Measurements from ENCODE around the gene INSIG1.

INSIG1 gene

DNA sequence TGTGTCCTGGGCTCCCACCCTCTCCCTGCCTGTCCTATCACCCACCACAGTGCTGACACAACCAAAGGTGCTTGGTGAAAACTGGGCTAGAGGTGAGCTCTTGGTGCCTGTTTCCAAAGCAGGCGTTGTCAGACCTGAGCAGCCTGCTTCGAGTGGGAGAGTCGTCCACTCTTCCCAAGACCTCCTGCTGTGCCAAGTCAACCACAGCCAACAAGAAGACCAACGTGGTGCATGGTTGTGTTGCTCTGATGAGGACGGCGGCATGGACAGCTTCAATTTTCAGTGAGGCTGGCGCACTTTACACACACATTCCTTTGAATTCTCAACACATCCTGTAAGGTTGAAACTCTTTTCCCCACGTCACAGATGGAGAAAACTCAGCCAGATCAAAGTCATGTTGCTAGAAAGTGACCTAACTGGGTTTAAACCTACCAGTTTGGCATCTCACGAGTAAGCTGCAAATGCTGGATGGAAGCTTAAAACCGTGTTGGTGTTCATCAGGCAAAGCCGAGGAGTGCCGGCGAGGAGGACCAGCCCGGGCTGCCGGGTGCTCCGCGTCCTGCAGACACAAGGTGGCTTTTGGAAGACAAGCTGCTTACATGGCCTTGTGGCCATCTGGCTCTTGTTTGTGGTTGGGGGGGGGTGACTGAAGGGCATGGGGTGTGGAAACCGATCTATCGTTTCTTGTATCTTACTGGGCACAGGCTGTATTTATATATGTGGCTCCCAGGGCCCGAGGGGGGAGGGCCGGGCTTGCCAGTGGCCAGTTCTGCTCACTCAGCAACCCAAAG is 39.3 kb downstream of the INSIG1 start:
- Histone ChIP-seq H4K91ac (ENCODE audit: low read depth, low read length, poor library complexity) (no peak overlapping the region), H2BK15ac (ENCODE audit: low read length) (no peak overlapping the region), H3K4me2 (ENCODE audit: insufficient read depth, low read length, poor library complexity, severe bottlenecking) (no peak overlapping the region), H3K4me1 (ENCODE audit: control insufficient read depth in 2 of 2, insufficient read depth in 1 of 2, low read depth in 1 of 2, low read length in 2 of 2) (peaks cover 0 to 4% of the 10 kb centered on the region in 2 donors), H3K27ac (replicated peaks; ENCODE audit: low read length) (no peak overlapping the region), H3K36me3 (replicated peaks in 1 of 2; ENCODE audit: control insufficient read depth in 2 of 2, insufficient read depth in 2 of 2, low read length in 2 of 2) (no peaks in the 10 kb centered on the region), H2BK5ac (ENCODE audit: low read length) (no peak overlapping the region), H2BK12ac (ENCODE audit: low read length) (no peak overlapping the region), H3K4me3 (ENCODE audit: low read length in 2 of 2) (no peak overlapping the region), H3K18ac (ENCODE audit: low read length) (no peak overlapping the region), H2AFZ (ENCODE audit: low read length) (no peak overlapping the region), H4K8ac (ENCODE audit: low read depth, low read length) (no peak overlapping the region), H3K27me3 (ENCODE audit: control insufficient read depth in 3 of 3, insufficient read depth in 3 of 3, low read depth in 1 of 3, low read length in 3 of 3) (peaks cover 0 to 35% (median 0%) of the 10 kb centered on the region in 3 experiments), H2AK5ac (ENCODE audit: low read depth, low read length) (peak overlapping the region; percentile 29), H3K23ac (ENCODE audit: low read depth, low read length, poor library complexity) (no peak overlapping the region), H2BK120ac (ENCODE audit: low read depth, low read length) (no peak overlapping the region), H3K14ac (ENCODE audit: low read length) (no peak overlapping the region), H3K9ac (ENCODE audit: low read depth, low read length, poor library complexity) (no peak overlapping the region), H3K79me1 (ENCODE audit: low read depth, low read length) (no peaks in the 10 kb centered on the region), H3K4ac (ENCODE audit: low read length) (no peak overlapping the region), H3K9me3 (replicated peaks in 1 of 2; ENCODE audit: control insufficient read depth in 2 of 2, insufficient read depth in 1 of 2, low read depth in 1 of 2, low read length in 2 of 2) (peaks cover 0 to 2% of the 10 kb centered on the region in 2 donors)
- no CpG with 5 or more reads among the region's 21 CpGs for WGBS, 2 donors (ENCODE audit: extremely low coverage in 2 of 2, insufficient read length in 2 of 2, insufficient replicate concordance in 1 of 2)
- no peak for DNase-seq (ENCODE audit: low spot score)

GRCh38 chr7:155337946-155338631 is 40.4 kb downstream of the INSIG1 start:
- H3K4me2 ChIP-seq (ENCODE audit: insufficient read depth, low read length, poor library complexity, severe bottlenecking), result no peak overlapping the region
- H4K8ac ChIP-seq (ENCODE audit: low read depth, low read length), result peak overlapping the region; percentile 29
- H3K27ac ChIP-seq (replicated peaks; ENCODE audit: low read length), result no peak overlapping the region
- no peak for DNase-seq (ENCODE audit: low spot score)
- H3K4me3 ChIP-seq (ENCODE audit: low read length in 2 of 2), result no peak overlapping the region
- H3K4ac ChIP-seq (ENCODE audit: low read length), result no peak overlapping the region
- peak overlapping the region; percentile 95 for H3K14ac ChIP-seq (ENCODE audit: low read length)
- peak overlapping the region; percentile 46 for H3K9ac ChIP-seq (ENCODE audit: low read depth, low read length, poor library complexity)
- H3K18ac ChIP-seq (ENCODE audit: low read length), result peak overlapping the region; percentile 58
- no peak overlapping the region for H3K23ac ChIP-seq (ENCODE audit: low read depth, low read length, poor library complexity)
- no peaks in the 10 kb centered on the region for H3K36me3 ChIP-seq (replicated peaks in 1 of 2; ENCODE audit: control insufficient read depth in 2 of 2, insufficient read depth in 2 of 2, low read length in 2 of 2)
- H3K9me3 ChIP-seq (replicated peaks in 1 of 2; ENCODE audit: control insufficient read depth in 2 of 2, insufficient read depth in 1 of 2, low read depth in 1 of 2, low read length in 2 of 2), result peaks cover 0 to 2% of the 10 kb centered on the region in 2 donors
- H3K27me3 ChIP-seq (ENCODE audit: control insufficient read depth in 3 of 3, insufficient read depth in 3 of 3, low read depth in 1 of 3, low read length in 3 of 3), result peaks cover 0 to 35% (median under 1%) of the 10 kb centered on the region in 3 experiments
- H4K91ac ChIP-seq (ENCODE audit: low read depth, low read length, poor library complexity), result no peak overlapping the region
- no peak overlapping the region for H2BK120ac ChIP-seq (ENCODE audit: low read depth, low read length)
- H2AFZ ChIP-seq (ENCODE audit: low read length), result no peak overlapping the region
- H2AK5ac ChIP-seq (ENCODE audit: low read depth, low read length), result peak overlapping the region; percentile 57
- WGBS, 2 donors (ENCODE audit: extremely low coverage in 2 of 2, insufficient read length in 2 of 2, insufficient replicate concordance in 1 of 2), result no CpG with 5 or more reads among the region's 37 CpGs
- H3K4me1 ChIP-seq (ENCODE audit: control insufficient read depth in 2 of 2, insufficient read depth in 1 of 2, low read depth in 1 of 2, low read length in 2 of 2), result peaks cover 0 to 4% of the 10 kb centered on the region in 2 donors
- no peaks in the 10 kb centered on the region for H3K79me1 ChIP-seq (ENCODE audit: low read depth, low read length)
- H2BK15ac ChIP-seq (ENCODE audit: low read length), result peak overlapping the region; percentile 65
- peak overlapping the region; percentile 41 for H2BK12ac ChIP-seq (ENCODE audit: low read length)
- peak overlapping the region; percentile 8 for H2BK5ac ChIP-seq (ENCODE audit: low read length)

DNA sequence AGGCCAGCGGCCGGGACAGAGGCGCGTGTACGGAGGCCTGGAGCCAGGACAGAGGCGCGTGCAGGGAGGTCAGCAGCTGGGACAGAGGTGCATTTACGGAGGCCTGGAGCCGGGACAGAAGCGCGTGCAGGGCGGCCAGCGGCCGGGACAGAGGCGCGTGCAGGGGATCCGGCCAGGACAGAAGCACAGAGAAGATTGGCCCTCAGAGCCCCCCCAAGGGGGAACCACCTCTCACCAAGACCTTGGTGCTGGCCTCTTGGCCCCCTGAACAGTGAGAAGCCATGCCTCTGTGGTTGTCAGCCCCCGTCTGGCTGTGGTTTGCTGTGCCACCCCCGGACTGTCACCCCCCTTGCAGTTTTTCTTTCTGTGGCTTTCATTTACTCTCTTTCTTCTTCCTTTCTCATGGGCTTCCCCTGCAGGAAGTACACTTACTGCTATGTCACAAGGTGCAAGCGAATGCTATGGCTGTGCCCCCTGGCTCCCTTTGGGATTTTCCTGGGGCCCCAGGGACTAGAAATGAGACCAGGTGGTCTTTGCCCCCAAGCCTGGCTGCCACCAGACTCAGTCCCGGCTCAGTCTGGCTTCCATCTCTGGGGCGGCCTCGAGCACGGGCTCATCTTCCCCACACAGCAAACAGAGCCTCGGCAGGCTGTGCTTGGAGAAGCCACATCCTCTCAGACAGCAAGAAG is 41.1 kb downstream of the INSIG1 start:
- no peak overlapping the region for H2BK120ac ChIP-seq (ENCODE audit: low read depth, low read length)
- H3K27me3 ChIP-seq (ENCODE audit: control insufficient read depth in 3 of 3, insufficient read depth in 3 of 3, low read depth in 1 of 3, low read length in 3 of 3), result peaks cover 0 to 36% (median 2%) of the 10 kb centered on the region in 3 experiments
- H4K91ac ChIP-seq (ENCODE audit: low read depth, low read length, poor library complexity), result no peak overlapping the region
- H3K4me1 ChIP-seq (ENCODE audit: control insufficient read depth in 2 of 2, insufficient read depth in 1 of 2, low read depth in 1 of 2, low read length in 2 of 2), result peaks cover 0 to 4% of the 10 kb centered on the region in 2 donors
- H2BK15ac ChIP-seq (ENCODE audit: low read length), result peak overlapping the region; percentile 65
- peaks cover 0 to 2% of the 10 kb centered on the region in 2 donors for H3K9me3 ChIP-seq (replicated peaks in 1 of 2; ENCODE audit: control insufficient read depth in 2 of 2, insufficient read depth in 1 of 2, low read depth in 1 of 2, low read length in 2 of 2)
- H2BK5ac ChIP-seq (ENCODE audit: low read length), result no peak overlapping the region
- H4K8ac ChIP-seq (ENCODE audit: low read depth, low read length), result no peak overlapping the region
- WGBS, 2 donors (ENCODE audit: extremely low coverage in 2 of 2, insufficient read length in 2 of 2, insufficient replicate concordance in 1 of 2), result no CpG with 5 or more reads among the region's 25 CpGs
- H3K18ac ChIP-seq (ENCODE audit: low read length), result peak overlapping the region; percentile 48
- no peak overlapping the region for H3K23ac ChIP-seq (ENCODE audit: low read depth, low read length, poor library complexity)
- H3K14ac ChIP-seq (ENCODE audit: low read length), result peak overlapping the region; percentile 95
- no peak overlapping the region for H3K4me3 ChIP-seq (ENCODE audit: low read length in 2 of 2)
- H3K9ac ChIP-seq (ENCODE audit: low read depth, low read length, poor library complexity), result no peak overlapping the region
- no peaks in the 10 kb centered on the region for H3K36me3 ChIP-seq (replicated peaks in 1 of 2; ENCODE audit: control insufficient read depth in 2 of 2, insufficient read depth in 2 of 2, low read length in 2 of 2)
- H2AK5ac ChIP-seq (ENCODE audit: low read depth, low read length), result peak overlapping the region; percentile 57
- H2AFZ ChIP-seq (ENCODE audit: low read length), result peak overlapping the region; percentile 49
- H2BK12ac ChIP-seq (ENCODE audit: low read length), result no peak overlapping the region
- H3K4ac ChIP-seq (ENCODE audit: low read length), result no peak overlapping the region
- DNase-seq (ENCODE audit: low spot score), result no peak
- H3K27ac ChIP-seq (replicated peaks; ENCODE audit: low read length), result no peak overlapping the region
- H3K4me2 ChIP-seq (ENCODE audit: insufficient read depth, low read length, poor library complexity, severe bottlenecking), result no peak overlapping the region
- H3K79me1 ChIP-seq (ENCODE audit: low read depth, low read length), result no peaks in the 10 kb centered on the region

All from neuronal stem cell (in vitro differentiated cells).